Measurements from ENCODE around the gene RIMBP2.

Gene RIMBP2

DNA sequence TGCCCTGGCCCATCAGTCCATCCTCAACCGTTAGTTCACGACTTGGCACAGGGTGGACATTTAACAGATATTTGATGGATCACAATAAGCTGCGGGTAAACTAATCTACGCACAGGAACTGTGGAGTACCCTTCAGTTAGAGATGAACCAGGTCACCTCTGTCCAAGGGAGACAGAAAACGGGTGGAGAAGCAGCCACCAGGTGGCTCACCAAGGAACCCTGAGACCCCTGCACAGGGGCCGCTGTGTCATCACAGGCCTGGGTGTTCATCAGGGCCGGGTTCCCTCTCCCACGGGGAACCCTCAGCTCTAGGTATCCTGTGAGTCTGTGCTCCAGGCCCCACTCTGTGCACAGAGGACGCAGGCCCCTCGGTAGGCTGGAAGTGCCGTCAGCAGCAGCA is 256.2 kb downstream of the RIMBP2 start:
- Histone ChIP-seq H3K36me3 (ENCODE audit: insufficient read depth, low read length) (no peaks in the 10 kb centered on the region), H3K9me2 (ENCODE audit: low read depth, low read length) (no peaks in the 10 kb centered on the region), H3K9ac (ENCODE audit: low read length) (no peak overlapping the region), H3K27me3 (ENCODE audit: insufficient read depth, low read length) (no peaks in the 10 kb centered on the region; the same call in 1 of the 2 replicates), H2AFZ (ENCODE audit: low read length) (no peak overlapping the region), H4K20me1 (ENCODE audit: insufficient read depth, low read length) (no peaks in the 10 kb centered on the region), H3K27ac (ENCODE audit: low read depth, low read length, poor library complexity, severe bottlenecking) (no peak overlapping the region), H3K4me1 (ENCODE audit: insufficient read depth, low read length, severe bottlenecking) (no peaks in the 10 kb centered on the region), H3K79me2 (ENCODE audit: insufficient read depth, low read length) (no peaks in the 10 kb centered on the region), H3K4me3 (ENCODE audit: low read depth, low read length, poor library complexity, severe bottlenecking) (no peak overlapping the region), H3F3A (ENCODE audit: insufficient read depth, low read length) (no peaks in the 10 kb centered on the region), H3K4me2 (ENCODE audit: low read length) (no peak overlapping the region), H3K9me3 (ENCODE audit: low read length) (no peaks in the 10 kb centered on the region)
- TF ChIP-seq, protein P1, sequence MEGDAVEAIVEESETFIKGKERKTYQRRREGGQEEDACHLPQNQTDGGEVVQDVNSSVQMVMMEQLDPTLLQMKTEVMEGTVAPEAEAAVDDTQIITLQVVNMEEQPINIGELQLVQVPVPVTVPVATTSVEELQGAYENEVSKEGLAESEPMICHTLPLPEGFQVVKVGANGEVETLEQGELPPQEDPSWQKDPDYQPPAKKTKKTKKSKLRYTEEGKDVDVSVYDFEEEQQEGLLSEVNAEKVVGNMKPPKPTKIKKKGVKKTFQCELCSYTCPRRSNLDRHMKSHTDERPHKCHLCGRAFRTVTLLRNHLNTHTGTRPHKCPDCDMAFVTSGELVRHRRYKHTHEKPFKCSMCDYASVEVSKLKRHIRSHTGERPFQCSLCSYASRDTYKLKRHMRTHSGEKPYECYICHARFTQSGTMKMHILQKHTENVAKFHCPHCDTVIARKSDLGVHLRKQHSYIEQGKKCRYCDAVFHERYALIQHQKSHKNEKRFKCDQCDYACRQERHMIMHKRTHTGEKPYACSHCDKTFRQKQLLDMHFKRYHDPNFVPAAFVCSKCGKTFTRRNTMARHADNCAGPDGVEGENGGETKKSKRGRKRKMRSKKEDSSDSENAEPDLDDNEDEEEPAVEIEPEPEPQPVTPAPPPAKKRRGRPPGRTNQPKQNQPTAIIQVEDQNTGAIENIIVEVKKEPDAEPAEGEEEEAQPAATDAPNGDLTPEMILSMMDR (IDR thresholded peaks at IDR 0.05; ENCODE audit: low read length) = no peak
- no peak for TF ChIP-seq EZH2 (IDR thresholded peaks at IDR 0.05; ENCODE audit: borderline replicate concordance, low read length)

DNA sequence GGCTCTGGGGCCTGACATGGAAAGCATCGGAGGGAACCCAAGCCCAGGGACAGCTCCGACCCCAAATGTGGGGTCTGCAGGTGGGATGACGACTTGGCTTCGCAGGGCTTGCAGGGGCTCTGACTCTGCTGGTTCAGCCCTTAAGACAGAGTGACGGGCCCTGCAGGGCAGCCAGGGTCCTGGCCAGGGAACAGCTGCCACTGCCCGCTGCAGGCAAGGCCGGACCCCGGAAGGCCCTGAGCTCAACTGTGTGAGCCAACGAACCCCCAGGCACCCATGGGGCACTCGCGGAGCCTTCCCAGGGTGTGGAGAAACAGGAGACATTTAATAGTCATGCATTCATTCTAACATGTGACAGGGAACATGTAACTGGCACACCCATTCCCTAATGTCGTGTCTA is 257.8 kb downstream of the RIMBP2 start:
- Histone ChIP-seq H3K9ac (ENCODE audit: low read length) (no peak overlapping the region), H3K79me2 (ENCODE audit: insufficient read depth, low read length) (no peaks in the 10 kb centered on the region), H3K9me3 (ENCODE audit: low read length) (no peaks in the 10 kb centered on the region), H3K27ac (ENCODE audit: low read depth, low read length, poor library complexity, severe bottlenecking) (no peak overlapping the region), H4K20me1 (ENCODE audit: insufficient read depth, low read length) (no peaks in the 10 kb centered on the region), H3K27me3 (ENCODE audit: insufficient read depth, low read length) (no peaks in the 10 kb centered on the region; the same call in 1 of the 2 replicates), H3K4me1 (ENCODE audit: insufficient read depth, low read length, severe bottlenecking) (no peaks in the 10 kb centered on the region), H3F3A (ENCODE audit: insufficient read depth, low read length) (no peaks in the 10 kb centered on the region), H3K4me3 (ENCODE audit: low read depth, low read length, poor library complexity, severe bottlenecking) (no peak overlapping the region), H2AFZ (ENCODE audit: low read length) (no peak overlapping the region), H3K4me2 (ENCODE audit: low read length) (no peak overlapping the region), H3K36me3 (ENCODE audit: insufficient read depth, low read length) (no peaks in the 10 kb centered on the region), H3K9me2 (ENCODE audit: low read depth, low read length) (no peaks in the 10 kb centered on the region)
- no peak for TF ChIP-seq EZH2 (IDR thresholded peaks at IDR 0.05; ENCODE audit: borderline replicate concordance, low read length)
- TF ChIP-seq, protein P1 (IDR thresholded peaks at IDR 0.05; ENCODE audit: low read length) = no peak

GRCh38 chr12:130457215-130457614 is 258.9 kb downstream of the RIMBP2 start:
- no peaks in the 10 kb centered on the region for H3K36me3 ChIP-seq (ENCODE audit: insufficient read depth, low read length)
- H3K4me3 ChIP-seq (ENCODE audit: low read depth, low read length, poor library complexity, severe bottlenecking) = no peak overlapping the region
- no peaks in the 10 kb centered on the region for H4K20me1 ChIP-seq (ENCODE audit: insufficient read depth, low read length)
- H3F3A ChIP-seq (ENCODE audit: insufficient read depth, low read length) = no peaks in the 10 kb centered on the region
- H3K9me3 ChIP-seq (ENCODE audit: low read length) = no peaks in the 10 kb centered on the region
- H3K27ac ChIP-seq (ENCODE audit: low read depth, low read length, poor library complexity, severe bottlenecking) = no peak overlapping the region
- H3K27me3 ChIP-seq (ENCODE audit: insufficient read depth, low read length) = no peaks in the 10 kb centered on the region; the same call in 1 of the 2 replicates
- no peak overlapping the region for H2AFZ ChIP-seq (ENCODE audit: low read length)
- TF ChIP-seq, protein P1 (IDR thresholded peaks at IDR 0.05; ENCODE audit: low read length) = no peak
- TF ChIP-seq EZH2 (IDR thresholded peaks at IDR 0.05; ENCODE audit: borderline replicate concordance, low read length) = no peak
- no peaks in the 10 kb centered on the region for H3K9me2 ChIP-seq (ENCODE audit: low read depth, low read length)
- H3K9ac ChIP-seq (ENCODE audit: low read length) = no peak overlapping the region
- H3K79me2 ChIP-seq (ENCODE audit: insufficient read depth, low read length) = no peaks in the 10 kb centered on the region
- H3K4me1 ChIP-seq (ENCODE audit: insufficient read depth, low read length, severe bottlenecking) = no peaks in the 10 kb centered on the region
- no peak overlapping the region for H3K4me2 ChIP-seq (ENCODE audit: low read length)
